ENCODE results near the gene TMEM150B.

The TMEM150B gene

DNA sequence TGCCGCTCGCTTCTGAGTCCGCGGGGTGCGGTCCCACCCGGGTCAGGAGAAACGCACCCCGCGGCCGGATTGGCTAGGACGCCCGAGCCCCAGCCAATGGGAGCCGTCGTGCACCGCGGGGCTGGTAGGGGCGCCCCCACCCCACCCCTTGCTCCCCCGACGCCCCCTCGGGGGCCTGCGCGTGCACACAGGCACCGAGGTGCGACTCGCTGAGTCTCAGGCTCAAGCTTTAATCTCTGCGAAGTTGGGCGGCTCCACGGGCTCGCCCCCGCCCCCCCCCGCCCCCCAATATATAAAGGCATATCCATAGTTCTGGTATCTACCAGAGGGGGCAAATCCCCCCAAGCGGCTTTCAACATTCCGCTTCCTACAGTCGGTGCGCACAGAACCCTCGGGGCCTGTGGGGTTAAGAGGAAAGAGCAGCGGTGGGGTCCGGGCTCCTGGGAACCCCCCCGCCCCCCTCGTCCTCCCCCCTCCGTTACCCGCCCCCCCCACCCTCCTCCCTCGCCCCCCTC lies 29.6 kb upstream of the TMEM150B start, which contains the start of gene COX6B2:
COX6B2 (minus strand) TSS at position 22 of the 515 bp plus-strand sequence. CDS start 198 bp downstream, outside the sequence.
- DNase-seq = no peak

DNA sequence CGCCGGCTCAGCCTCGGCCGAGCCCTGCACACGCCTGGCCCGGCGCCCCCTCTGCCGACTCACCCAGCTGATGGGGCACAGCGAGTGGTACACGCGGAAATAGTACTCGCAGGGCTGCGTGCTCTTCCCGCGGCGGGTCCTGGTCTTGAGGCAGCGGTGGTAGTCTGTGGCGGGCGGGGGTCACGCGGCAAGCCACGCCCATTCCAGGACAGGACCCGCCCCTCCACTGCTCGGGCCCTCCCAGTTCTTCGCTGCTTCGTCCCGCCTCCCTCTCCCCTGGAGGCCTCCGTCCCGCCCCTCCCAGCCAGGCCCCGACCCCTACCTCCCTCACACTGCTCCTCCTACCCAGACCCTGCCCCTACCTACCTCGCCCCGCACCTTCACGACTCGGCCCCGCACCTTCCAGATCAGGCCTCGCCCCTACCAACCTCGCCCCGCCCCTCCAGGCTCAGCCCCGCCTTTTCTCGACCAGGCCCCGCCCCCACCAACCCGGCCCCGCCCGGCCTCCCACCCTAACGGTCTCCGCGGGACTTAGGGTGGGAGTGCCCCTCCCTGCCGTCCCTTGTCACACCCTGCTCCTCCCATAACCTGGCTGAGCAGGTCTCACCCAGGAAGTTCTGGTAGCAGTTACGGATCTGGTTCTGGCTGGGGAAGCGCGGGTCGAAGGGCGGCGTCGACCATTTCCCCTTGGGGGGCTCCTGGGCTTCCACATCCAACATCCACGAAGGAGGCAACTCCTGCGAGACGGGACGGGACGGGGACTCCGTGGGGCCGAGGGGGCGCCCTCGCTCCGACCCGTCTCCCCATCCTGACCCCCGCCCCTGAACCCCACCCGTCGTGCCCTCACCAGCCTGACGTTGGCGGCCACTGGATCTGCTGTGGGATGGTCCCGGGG lies 28.9 kb upstream of the TMEM150B start:
- DNase-seq = no peak

DNA sequence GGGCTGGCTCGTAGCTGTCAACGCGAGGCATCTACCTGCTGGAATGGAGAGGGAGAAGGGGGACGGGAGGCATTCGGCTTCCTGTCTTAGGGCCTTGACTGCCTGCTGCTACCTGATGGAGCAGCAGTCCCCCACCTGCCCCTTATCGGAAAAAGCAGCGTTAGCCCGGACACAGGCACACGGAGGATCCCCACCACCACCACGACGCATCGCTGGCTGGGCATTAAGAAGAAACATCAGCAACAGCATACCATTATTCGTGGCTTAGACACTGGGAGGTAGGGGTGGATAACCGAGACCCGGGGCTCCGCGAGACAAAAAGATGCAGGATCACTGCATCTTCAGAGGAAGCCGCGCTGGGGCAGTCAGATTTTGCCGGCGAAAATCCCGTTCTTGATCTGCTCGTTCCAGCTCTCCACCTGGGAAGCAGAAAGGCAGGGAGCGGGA lies 28.2 kb upstream of the TMEM150B start:
- no peak for DNase-seq

DNA sequence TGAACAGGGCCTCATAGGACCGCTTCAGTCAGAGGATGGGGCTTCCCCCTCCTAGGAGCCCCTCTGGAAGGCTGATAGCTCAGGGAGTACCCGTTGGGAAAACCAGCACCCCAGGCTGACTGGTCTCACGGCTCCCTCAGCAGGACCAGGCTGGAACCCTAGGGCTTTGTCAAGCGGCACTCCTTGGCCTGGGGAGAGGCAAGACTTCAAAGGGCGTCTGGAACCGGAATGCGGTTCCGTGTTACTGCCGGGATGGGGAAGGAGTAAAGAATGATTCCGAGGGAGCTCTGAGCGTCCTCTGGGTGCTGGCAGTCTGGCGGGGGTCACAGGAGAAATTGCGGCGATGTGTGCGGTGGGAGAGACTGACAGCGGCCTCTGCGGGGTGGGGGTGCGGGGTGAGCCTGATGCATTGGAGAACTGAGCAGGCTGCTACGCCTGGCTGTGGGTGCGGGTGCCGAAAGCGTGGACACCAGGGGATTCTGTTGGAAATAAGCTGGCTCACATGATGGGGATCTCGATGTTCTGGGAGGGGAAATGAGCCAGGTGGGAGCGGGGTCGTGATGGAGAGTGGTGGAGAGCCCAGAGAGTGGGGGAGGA lies 27.5 kb upstream of the TMEM150B start:
- DNase-seq = no peak

DNA sequence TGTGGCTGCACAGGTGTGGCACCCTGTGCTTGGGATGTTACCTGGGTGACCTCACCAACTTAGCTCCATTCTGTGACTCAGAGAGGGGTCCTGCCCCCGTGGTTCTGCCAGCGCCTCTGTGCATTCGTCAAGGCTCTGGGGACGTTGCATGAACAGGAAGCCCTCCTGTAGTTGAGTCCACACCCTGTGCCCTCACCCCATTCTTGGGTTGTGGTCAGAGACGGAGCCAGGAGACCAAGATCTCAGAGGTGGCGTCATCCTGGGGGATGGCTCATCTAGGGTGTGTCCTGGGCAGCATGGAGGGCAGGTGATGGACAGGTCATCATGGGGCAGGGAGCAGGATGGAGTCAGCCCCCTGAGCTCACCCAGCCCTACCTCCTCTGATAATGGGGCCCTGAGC lies 26.9 kb upstream of the TMEM150B start:
- DNase-seq = no peak

DNA sequence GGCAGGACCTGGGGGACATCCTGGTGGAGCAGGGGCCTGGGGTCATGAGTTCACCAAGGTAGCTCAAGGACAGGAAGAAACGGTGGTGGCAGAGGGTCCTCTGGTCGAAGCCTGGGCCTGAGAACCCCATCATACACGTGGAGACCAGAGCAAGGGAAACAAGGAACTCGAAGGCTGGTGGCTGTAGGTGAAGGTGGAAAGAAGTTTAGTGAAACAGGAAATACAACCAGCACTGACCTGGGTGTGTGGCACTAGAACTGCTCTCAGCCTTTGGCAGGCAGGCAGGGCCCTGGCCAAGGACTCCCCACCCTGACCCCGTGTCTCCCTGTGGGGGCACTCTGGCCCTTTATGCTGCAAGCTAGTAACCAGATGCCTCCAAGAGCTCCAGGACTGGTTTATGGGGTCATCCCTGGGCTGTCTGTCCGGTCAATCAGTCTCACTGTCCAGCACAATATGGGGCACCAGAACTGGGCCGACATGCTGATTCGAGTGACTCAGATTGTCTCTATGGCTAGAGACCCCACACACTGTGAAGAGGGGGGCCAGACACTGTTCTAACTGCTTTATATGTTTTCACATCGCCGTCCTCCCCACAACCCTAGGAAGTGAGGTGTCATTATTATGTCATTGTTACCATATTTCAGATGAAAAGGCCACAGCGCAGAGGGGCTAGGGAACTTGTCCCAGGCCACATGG lies 25.6 kb upstream of the TMEM150B start:
- no peak for DNase-seq

DNA sequence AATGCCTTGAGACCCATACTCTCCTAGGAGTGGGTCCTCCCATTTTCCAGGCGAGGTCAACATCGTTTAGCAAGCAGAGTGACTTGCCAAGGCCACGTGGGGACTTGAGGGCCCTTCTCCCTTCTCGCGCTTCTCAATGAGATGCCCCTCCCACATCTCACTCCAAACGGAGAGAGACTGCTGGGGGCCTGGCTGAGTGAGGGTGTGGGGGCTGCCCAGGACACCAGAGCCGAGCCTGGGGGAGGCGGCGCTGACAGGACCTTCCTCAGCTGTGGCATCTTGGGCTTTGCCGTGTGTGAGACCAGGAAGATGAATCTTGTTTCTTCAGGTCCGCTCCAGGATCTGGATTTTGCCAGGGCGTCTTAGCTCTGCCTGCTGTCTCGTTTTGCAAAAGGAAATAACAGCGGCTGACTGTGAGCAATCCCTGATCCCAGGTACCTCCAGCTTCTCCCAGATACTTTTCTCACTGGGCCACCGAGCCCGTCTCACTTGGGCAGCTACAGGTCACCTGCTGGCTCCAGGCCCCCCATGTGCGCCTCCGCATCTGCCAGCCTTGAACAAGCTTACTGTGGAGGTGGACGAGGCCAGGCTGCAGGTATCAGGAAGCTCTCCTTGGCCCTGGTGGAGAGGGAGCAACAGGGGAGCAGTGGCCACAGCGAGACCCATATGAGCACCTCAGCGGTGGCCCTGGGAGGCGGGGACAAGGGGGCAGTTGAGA lies 23.3 kb upstream of the TMEM150B start:
- DNase-seq = no peak

DNA sequence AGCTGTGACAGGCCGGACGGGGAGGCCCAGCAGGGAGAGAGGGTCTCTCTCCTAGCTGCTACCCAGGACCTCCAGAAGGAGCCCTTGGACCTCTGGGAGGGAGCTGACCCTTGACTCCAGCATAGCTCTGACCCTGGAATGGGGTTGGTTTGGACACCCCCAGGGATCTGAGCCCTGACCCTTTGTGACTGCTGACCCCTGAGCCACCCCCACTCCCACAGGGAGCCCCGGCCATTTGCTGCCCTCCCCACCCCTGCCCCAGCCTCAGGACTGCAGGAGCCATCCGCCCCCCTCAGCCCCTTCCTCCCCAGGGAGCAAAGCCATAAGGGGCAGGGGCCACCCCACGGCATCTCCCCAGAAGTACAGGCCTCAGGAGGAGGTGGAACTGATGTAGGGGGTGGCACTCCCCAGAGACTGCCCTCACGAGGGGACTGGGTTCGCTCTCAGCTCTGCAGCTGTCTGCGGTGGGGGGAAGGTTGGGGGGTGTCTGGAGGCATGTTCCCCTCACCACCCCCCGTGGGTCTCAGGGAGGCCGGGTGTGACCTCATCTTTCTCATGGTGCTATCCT lies 22.4 kb upstream of the TMEM150B start:
- DNase-seq = no peak

DNA sequence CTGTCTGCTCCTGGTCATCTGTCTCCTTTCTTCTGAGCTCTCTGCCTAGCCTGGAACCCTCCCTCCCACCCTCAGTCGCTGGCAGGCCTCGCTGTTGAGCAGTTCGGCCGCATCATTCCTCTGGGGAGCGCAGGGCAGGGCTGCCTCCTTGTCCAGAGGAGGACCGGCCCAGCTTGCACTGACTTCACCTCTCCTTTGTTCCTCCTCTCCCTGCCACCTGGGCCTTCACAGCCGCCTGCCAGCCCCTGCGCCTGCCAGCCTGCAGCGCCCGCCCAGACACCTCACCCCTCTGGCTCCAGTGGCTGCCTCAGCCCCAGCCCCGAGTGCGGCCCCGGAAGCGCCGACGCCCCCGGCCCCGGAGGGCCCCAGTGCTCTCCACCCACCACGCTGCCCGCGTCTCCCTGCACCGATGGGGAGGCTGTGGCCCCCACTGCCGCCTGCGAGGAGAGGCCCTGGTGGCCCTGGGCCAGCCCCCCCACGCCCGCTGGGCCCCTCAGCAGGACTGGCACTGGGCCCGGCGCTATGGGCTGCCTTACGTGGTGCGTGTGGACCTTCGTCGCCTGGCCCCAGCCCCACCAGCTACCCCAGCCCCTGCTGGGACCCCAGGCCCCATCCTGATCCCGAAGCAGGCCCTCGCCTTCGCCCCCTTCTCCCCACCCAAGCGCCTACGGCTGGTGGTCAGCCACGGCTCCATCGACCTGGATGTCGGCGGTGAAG lies 21.7 kb upstream of the TMEM150B start:
- no peak for DNase-seq

DNA sequence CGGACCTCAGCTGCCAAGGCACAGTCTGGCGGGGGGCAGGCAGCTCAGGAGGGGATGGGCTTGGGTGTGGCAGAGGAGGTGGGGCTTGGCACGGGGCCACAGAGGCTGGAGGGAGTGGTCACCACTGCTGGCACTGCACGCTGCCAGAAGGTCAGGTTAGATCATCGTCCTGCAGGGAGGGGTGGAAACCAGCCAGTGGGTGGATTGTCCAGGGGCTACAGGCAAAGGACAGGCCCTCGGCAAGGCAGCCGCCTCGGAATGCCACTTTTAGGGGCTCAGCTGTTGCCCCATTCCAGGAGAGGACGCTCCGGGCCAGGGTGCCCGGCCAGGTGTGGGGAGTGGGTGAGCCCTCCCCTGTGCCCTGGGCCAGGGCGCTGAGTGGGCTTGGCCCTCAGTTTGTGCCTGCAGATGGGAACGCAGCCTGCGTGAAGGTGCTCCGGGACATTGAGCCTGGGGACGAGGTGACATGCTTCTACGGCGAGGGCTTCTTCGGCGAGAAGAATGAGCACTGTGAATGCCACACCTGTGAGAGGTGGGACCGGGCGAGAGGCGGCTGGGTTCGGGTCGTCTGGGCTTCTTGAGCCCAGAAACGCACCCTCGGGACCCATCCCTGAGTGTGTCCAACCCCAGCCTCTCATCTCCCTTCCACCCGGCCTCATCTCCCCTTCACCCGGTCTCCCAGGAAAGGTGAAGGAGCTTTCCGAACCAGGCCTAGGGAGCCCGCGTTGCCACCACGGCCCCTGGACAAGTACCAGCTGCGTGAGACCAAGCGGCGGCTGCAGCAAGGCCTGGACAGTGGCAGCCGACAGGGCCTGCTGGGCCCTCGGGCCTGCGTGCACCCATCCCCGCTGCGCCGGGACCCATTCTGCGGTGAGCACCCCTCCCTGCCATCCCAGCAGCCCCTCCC lies 20.9 kb upstream of the TMEM150B start:
- no peak for DNase-seq

DNA sequence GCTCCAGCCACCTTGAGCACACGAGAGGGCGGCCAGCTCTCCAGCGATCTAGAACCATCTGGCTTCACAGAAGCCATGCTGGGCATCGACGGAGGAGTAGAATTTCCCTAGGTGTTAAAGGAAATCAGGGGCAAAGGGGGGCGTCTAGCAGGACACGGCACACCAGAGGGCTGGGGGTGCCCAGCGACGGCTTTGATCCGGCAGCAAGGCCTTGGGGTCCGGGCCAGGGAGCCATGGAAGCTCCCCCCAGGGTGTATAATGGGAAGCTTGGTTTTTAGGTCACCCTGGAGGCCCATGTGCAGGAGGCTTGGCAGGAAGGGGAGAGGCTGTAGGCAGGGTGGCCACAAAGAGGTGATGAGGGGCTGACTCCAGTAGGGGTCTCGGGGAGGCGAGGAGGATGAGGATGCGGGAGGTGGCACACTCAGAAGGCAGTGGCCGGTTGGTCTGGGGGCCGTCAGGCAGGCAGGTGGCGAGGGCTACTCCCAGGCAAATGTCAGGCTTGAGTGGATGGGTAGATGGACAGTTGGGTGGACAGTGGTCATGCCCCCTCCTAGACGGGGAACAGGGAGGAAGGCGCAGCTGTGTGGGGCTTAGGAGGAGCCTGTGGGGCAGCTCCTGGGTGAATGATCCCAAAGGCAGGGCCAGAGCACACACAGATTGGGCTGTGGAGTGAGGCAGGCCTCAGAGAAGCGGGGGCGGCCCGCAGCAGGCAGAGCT lies 20.1 kb upstream of the TMEM150B start:
- DNase-seq = no peak

DNA sequence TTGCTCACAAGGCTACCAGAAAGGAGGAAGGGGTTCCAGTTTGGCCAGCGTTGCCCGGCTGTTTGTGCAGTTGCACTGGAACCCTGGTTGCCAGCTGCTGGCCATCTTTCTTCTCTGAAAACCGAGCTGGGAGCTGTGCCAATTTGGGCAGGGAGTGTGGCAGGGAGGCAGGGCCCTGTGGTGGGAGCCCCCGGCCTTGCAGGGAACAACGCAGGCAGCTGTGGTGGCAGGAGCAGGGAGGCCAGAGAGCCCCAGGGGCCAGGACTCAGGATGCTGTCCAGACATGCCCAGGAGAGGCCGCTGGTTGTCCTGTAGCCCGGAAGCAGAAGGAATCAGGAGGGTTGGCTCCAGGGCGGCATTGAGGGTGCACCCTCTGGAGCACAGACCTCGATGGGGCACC lies 19.3 kb upstream of the TMEM150B start:
- DNase-seq = no peak

DNA sequence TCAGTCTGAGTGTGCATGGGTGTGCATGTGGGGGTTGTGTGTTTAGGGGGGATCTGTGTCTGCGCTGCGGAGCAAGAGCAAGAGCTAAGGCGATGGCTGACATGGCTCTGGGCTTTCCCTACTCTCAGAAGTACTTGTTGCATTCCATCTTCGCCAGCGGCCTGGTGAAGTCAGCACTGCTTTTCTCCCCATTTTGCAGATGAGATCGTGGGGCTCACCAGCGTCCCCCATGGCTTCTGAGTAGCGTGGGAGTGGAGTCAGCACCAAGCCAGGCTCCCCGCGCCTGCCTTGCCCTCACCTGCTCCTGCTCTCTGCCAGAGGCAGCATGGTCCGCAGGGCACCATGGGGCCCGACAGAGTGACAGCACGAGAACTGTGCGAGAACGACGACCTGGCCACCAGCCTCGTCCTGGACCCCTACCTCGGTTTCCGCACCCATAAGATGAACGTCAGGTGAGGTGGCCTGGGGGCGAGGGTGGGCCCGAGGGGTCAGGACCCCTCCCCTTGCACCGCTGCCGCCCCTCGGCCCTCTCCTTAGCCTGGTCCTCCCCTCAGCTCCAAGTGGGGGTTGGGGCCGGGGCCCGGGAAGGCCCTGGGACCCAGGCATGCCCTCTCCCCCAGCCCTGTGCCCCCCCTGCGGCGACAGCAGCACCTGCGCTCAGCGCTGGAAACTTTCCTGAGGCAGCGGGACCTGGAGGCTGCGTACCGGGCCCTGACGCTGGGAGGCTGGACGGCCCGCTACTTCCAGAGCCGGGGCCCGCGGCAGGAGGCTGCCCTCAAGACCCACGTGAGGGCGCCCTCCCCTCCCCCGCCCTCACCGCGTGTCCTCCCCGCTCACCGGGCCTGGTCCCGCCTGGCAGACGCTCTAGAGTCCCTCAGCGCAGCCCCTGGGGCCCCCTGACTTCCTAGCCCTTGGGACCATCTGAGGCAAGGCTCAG lies 16.7 kb upstream of the TMEM150B start:
- no peak for DNase-seq

DNA sequence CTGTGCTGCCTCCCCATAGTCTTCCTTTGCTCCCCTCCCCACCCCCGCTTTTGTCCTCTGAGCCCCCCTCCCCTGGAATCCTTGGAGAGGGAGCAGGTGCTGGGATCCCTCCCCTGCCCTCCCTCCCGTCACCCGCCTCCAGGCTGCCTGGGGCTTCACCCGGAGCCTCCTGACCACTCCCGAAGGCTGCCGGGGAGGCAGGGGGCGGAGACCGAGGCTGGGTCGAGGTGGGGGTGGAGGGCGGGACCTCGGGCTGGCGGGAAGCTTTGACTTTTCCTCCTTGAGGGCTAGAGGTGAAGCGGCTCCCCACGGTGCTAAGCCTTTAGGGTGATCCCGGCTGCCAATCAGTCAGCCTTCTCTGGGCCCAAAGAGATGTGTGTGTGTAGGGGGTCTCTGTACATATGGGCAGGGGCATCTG lies 16.0 kb upstream of the TMEM150B start:
- DNase-seq = peak; percentile 60

DNA sequence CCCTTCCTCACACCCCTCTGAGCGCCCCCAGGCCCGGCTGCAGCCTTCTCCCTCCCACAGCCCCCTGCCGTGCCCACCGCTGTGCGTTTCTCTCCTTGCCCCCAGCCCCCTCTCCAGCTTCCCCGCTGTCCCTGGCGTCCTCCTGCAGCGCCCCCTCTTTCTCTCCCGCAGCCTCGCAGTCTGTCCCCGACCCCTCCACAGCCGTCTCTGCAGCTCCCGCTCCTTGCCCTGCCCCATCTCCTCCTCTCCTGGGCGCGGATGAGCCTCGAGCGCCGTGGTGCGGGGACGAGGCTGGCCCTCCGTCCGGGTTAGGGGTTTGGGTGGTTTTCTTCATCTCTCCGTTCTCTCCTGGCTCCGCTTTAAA lies 15.6 kb upstream of the TMEM150B start:
- no peak for DNase-seq

DNA sequence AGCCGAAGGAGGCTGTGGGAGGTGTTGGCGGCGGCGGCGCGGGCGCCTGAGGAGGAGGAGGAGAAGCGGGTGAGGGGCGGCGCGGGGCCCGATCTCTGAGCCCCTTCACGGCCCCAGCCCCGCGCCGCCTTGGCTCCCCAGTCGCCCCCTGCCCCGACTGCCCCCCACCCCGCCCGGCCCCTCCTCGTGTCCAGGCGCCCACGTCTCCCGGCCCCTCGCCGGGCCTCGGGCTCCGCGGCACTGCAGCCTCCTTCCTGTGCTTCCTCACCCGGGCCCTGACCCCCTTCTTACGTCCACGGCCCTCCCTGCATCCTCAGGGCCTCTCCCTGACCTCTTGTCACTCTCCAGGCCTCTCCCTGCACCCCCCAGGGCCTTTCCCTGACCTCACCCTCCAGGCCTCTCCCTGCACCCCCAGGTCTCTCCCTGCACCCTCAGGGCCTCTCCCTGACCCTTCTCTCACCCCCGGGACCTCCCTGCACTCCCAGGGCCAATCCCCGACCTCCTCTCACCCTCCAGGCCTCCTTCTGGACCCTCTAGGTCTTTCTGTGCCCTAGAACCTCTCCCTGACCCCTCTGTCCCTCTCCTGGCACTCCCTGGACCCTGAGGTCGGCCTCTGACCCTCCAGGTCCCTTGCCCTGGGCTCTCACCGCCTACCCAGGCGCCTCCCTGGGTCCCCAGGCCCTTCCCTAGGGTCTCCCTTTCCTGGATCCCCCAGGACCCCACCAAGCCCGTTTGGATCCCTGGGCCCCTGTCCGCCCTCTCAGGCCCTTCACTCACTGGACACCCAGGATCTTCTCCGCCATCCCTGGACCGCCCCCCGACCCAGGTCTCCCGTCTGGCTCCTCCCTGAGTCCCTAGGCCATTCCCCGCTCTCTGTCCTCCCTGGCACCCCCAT lies 15.0 kb upstream of the TMEM150B start:
- no peak for DNase-seq

DNA sequence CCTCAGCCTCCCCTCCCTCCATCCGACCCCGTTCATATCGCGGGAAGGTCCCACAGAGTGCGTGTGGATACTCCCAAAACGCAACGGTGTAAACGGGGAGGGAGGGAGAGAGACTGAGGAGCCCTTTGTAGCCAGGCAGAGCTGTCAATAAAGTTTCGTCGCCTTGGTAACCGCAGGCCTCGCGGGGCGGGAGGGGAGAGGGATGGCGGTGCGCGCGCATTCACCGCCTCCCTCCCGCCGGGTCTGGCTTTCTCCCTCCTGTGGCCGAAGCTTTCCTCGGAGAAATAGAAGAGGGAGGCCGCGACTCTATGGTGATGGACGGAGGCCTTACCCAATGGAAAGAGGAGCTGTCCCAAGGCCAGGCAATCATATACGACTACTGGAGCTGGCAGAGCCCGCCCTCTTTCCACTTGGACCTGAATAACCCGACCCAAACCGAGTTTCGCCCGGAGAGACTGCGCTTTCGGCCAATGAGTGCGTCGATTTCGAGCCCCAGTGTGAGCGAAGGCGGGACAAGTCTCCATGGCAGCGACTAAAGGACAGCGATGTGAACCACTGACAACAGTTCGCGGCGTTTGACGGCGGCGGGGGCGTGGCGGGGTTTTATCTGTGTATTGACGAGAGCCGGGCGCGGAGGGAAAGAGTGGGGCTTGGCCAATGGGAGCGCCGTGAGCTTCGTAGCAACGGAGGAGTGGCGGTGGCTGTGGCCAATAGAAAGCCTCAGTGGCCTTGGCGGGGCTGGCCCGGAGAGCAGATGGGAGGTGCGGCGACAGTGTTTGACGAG lies 14.2 kb upstream of the TMEM150B start, which contains the start of gene KMT5C:
KMT5C (plus strand) TSS at position 772 of the 784 bp plus-strand sequence. CDS start 2,061 bp downstream, outside the sequence.
- DNase-seq = peak; percentile 100
